HepG2 (cell line): ENCODE data around the gene SRGAP3. TPM values are rescaled to one million over a fixed set of nuclear protein-coding genes. Genes with fewer than 3 reads are reported as not detected.
A peak's percentile ranks its signal among the peaks of the same experiment; 100 is the strongest.

Experiments used
- BRF2 ChIP-seq: sonication (generic); formaldehyde crosslinking; IDR thresholded peaks from 2 replicates; pipeline ENCODE4 v1.8.1; 2022; ENCODE audit warnings: mild to moderate bottlenecking, missing genetic modification reagents
- CC2D1A ChIP-seq: sonication (generic); formaldehyde crosslinking; IDR thresholded peaks from 2 replicates; pipeline ENCODE4 v1.8.1; 2023; ENCODE audit warnings: mild to moderate bottlenecking, missing genetic modification reagents
- CREB1 ChIP-seq, 2 experiments: fragments of 450-650 bp in 1 of 2; IDR thresholded peaks; 2 replicates each; pipeline ENCODE4 v1.6.1; 2016 to 2017; ENCODE audit warnings: control low read depth in 1 of 2, mild to moderate bottlenecking in 1 of 2, missing compliant biosample characterization in 1 of 2, missing genetic modification characterization in 1 of 2
- DPF2 ChIP-seq: sonication (generic); formaldehyde crosslinking; IDR thresholded peaks from 2 replicates; pipeline ENCODE4 v1.4.0; 2020; ENCODE audit warnings: mild to moderate bottlenecking, low read depth, missing genetic modification reagents, borderline replicate concordance
- GATA4 ChIP-seq: sonication (generic); IDR thresholded peaks from 2 replicates; pipeline ENCODE4 v1.6.1; 2016; ENCODE audit warnings: antibody characterized with exemption, low read depth, borderline replicate concordance
- MATR3 ChIP-seq: sonication (generic); formaldehyde crosslinking; IDR thresholded peaks from 2 replicates; pipeline ENCODE4 v1.4.0; 2020; ENCODE audit warnings: missing genetic modification reagents
- MLX ChIP-seq: IDR thresholded peaks from 2 replicates; pipeline ENCODE4 v1.6.1; 2016
- SALL2 ChIP-seq: sonication (generic); formaldehyde crosslinking; IDR thresholded peaks from 2 replicates; pipeline ENCODE4 v1.8.1; 2023; ENCODE audit warnings: mild to moderate bottlenecking, missing genetic modification reagents, inconsistent platforms
- SOX6 ChIP-seq, 2 experiments: fragments of 450-650 bp in 1 of 2; sonication (generic) in 1 of 2; formaldehyde crosslinking in 1 of 2; IDR thresholded peaks; 2 replicates each; pipeline versions ENCODE4 v1.4.0 to v1.6.1; 2017 to 2020; ENCODE audit warnings: antibody characterized with exemption in 1 of 2, mild to moderate bottlenecking in 1 of 2, missing genetic modification reagents in 1 of 2
- STAG1 ChIP-seq: sonication (generic); formaldehyde crosslinking; IDR thresholded peaks from 2 replicates; pipeline ENCODE4 v1.4.0; 2020; ENCODE audit warnings: missing genetic modification reagents
- TCF12 ChIP-seq, 2 experiments: fragments of 450-650 bp in 1 of 2; sonication (generic) in 1 of 2; formaldehyde crosslinking in 1 of 2; IDR thresholded peaks; 2 replicates each; pipeline versions ENCODE4 v1.6.1 to v1.8.0; 2017 to 2022; ENCODE audit warnings: antibody characterized with exemption in 1 of 2, mild to moderate bottlenecking in 1 of 2, missing genetic modification reagents in 1 of 2, moderate library complexity in 1 of 2
- TEAD3 ChIP-seq: optimal IDR thresholded peaks from 2 replicates; pipeline ENCODE3; 2016; ENCODE audit warnings: borderline replicate concordance
- YY1 ChIP-seq: IDR thresholded peaks from 2 replicates; pipeline ENCODE4 v1.6.1; 2011; ENCODE audit warnings: low read length, low read depth, moderate library complexity, mild to moderate bottlenecking; ENCODE audit not compliant: insufficient read depth, insufficient replicate concordance
- ZFP41 ChIP-seq: sonication (generic); formaldehyde crosslinking; IDR thresholded peaks from 2 replicates; pipeline ENCODE4 v1.4.0; 2020; ENCODE audit warnings: mild to moderate bottlenecking, missing genetic modification reagents, borderline replicate concordance
- ZNF180 ChIP-seq: sonication (generic); formaldehyde crosslinking; IDR thresholded peaks from 2 replicates; pipeline ENCODE4 v1.4.0; 2020; ENCODE audit warnings: low read depth, missing genetic modification reagents, borderline replicate concordance
- ZNF430 ChIP-seq: sonication (generic); formaldehyde crosslinking; IDR thresholded peaks from 2 replicates; pipeline ENCODE4 v1.9.0; 2021; ENCODE audit warnings: mild to moderate bottlenecking, missing genetic modification reagents
- ZNF432 ChIP-seq: sonication (generic); formaldehyde crosslinking; IDR thresholded peaks from 2 replicates; pipeline ENCODE4 v1.5.0; 2020; ENCODE audit warnings: missing genetic modification reagents, mild to moderate bottlenecking, borderline replicate concordance
- ZNF552 ChIP-seq: sonication (generic); formaldehyde crosslinking; IDR thresholded peaks from 2 replicates; pipeline ENCODE4 v1.9.0; 2022; ENCODE audit warnings: missing genetic modification reagents, mild to moderate bottlenecking, borderline replicate concordance
- ZNF780A ChIP-seq: sonication (generic); formaldehyde crosslinking; IDR thresholded peaks from 2 replicates; pipeline ENCODE4 v1.8.0; 2022; ENCODE audit warnings: mild to moderate bottlenecking, missing genetic modification reagents, moderate library complexity
- ZNF816 ChIP-seq: sonication (generic); formaldehyde crosslinking; IDR thresholded peaks from 2 replicates; pipeline ENCODE4 v1.8.0; 2022; ENCODE audit warnings: missing genetic modification reagents, mild to moderate bottlenecking, borderline replicate concordance
- polyA plus RNA-seq, 8 experiments: library from polyadenylated mRNA; depleted of rRNA in 3 of 8; stranded (reverse) in 7 of 8; unstranded in 1 of 8; fragments of >200 nt; fragmentation: Illumina TruSeq in 4 of 8; extraction: Trizol in 4 of 8; gene quantifications; 2 replicates each; pipeline versions ENCODE4 v1.2.1 to v1.2.3, GENCODE V29; 2011 to 2016; ENCODE audit warnings: low read depth in 4 of 8, missing spikeins in 1 of 8, mixed read lengths in 1 of 8; ENCODE audit not compliant: insufficient read depth in 1 of 8
- total RNA-seq, 5 experiments: library from RNA; depleted of rRNA; stranded (reverse); fragments of >200 nt; fragmentation: Illumina TruSeq; extraction: Trizol; gene quantifications; 2 replicates each; pipeline ENCODE4 v1.2.3, GENCODE V29; 2016; ENCODE audit warnings: low read depth in 1 of 5
- TF ChIP-seq, protein P1 (sequence below): sonication (generic); formaldehyde crosslinking; IDR thresholded peaks from 2 replicates; pipeline ENCODE4; 2020; ENCODE audit warnings: missing genetic modification reagents, mild to moderate bottlenecking, borderline replicate concordance
- TF ChIP-seq, protein P2 (sequence below): sonication (generic); formaldehyde crosslinking; conservative IDR thresholded peaks from 2 replicates; pipeline ENCODE4 v1.4.0; 2020; ENCODE audit warnings: missing genetic modification reagents

SRGAP3 gene
- total and polyA plus RNA-seq, 2 of the 13 experiments (the other 11 are each of a cell fraction or from before 2014, with no cell fraction given): 1.2 to 1.4 TPM

DNA sequence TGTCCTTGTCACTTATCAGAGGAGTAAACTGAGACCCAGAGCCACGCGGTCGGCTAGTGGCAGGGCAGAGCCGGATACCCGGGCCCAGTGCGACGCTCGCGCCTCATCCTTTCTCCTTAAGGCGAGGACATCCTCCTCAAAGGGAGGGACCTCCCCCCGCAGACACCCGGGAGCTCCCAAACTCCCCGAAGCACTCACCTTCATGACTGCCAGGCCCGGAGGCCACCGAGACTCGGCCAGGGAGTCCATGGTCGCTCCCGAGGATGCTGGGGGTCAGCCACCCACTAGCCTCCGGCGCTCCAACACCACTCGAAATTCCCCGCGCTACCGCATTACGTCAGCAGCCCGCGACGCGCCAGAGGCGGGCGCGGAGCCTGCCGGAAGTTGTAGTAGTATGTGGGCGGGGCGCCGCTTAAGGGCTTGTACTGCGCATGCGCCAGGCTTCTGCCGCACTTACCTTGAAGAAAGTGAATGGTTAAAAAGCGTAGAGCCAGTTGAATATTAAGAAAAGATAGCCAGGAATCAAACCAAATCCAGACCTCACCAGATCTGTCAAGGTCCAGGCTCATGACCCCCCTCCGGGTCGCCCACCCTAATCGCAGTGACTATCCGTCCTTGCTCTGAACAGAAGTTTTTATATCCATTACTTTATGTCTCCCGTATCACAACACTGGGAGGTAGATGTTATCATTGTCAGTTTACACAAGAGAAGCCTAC lies 286.2 kb downstream of the SRGAP3 start, which contains the start of gene RAD18 (continued):
- TF ChIP-seq SOX6 (IDR thresholded peaks at IDR 0.05) (no peak), SOX6 (CRISPR knock-in tag; IDR thresholded peaks at IDR 0.05) (peak; percentile 48), ZFP41 (CRISPR knock-in tag) (no peak; the same call in 1 of the 2 replicates), ZNF180 (CRISPR knock-in tag) (no peak), SALL2 (CRISPR knock-in tag) (no peak), TCF12 (IDR thresholded peaks at IDR 0.05) (no peak), TCF12 (CRISPR knock-in tag; IDR thresholded peaks at IDR 0.05) (no peak), ZNF816 (CRISPR knock-in tag) (no peak), BRF2 (no peak), MATR3 (no peak), DPF2 (no peak), MLX (CRISPR knock-in tag) (no peak), ZNF430 (CRISPR knock-in tag) (no peak), ZNF780A (CRISPR knock-in tag) (no peak), CC2D1A (CRISPR knock-in tag) (no peak), CREB1 (IDR thresholded peaks at IDR 0.05) (peak; percentile 98), CREB1 (CRISPR knock-in tag; IDR thresholded peaks at IDR 0.05) (peak; percentile 100), ZNF552 (CRISPR knock-in tag) (no peak), GATA4 (no peak), ZNF432 (CRISPR knock-in tag) (no peak), TEAD3 (CRISPR knock-in tag) (peak; percentile 80), YY1 (peak; percentile 47), STAG1 (no peak)
- TF ChIP-seq, protein P1, sequence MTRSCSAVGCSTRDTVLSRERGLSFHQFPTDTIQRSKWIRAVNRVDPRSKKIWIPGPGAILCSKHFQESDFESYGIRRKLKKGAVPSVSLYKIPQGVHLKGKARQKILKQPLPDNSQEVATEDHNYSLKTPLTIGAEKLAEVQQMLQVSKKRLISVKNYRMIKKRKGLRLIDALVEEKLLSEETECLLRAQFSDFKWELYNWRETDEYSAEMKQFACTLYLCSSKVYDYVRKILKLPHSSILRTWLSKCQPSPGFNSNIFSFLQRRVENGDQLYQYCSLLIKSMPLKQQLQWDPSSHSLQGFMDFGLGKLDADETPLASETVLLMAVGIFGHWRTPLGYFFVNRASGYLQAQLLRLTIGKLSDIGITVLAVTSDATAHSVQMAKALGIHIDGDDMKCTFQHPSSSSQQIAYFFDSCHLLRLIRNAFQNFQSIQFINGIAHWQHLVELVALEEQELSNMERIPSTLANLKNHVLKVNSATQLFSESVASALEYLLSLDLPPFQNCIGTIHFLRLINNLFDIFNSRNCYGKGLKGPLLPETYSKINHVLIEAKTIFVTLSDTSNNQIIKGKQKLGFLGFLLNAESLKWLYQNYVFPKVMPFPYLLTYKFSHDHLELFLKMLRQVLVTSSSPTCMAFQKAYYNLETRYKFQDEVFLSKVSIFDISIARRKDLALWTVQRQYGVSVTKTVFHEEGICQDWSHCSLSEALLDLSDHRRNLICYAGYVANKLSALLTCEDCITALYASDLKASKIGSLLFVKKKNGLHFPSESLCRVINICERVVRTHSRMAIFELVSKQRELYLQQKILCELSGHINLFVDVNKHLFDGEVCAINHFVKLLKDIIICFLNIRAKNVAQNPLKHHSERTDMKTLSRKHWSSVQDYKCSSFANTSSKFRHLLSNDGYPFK (CRISPR knock-in tag): peak; percentile 72; the same call in 1 of the 2 replicates
- TF ChIP-seq, protein P2, sequence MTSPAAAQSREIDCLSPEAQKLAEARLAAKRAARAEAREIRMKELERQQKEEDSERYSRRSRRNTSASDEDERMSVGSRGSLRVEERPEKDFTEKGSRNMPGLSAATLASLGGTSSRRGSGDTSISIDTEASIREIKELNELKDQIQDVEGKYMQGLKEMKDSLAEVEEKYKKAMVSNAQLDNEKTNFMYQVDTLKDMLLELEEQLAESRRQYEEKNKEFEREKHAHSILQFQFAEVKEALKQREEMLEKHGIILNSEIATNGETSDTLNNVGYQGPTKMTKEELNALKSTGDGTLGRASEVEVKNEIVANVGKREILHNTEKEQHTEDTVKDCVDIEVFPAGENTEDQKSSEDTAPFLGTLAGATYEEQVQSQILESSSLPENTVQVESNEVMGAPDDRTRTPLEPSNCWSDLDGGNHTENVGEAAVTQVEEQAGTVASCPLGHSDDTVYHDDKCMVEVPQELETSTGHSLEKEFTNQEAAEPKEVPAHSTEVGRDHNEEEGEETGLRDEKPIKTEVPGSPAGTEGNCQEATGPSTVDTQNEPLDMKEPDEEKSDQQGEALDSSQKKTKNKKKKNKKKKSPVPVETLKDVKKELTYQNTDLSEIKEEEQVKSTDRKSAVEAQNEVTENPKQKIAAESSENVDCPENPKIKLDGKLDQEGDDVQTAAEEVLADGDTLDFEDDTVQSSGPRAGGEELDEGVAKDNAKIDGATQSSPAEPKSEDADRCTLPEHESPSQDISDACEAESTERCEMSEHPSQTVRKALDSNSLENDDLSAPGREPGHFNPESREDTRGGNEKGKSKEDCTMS: no peak
